Activated naive CD4-positive, alpha-beta T cell treated with anti-CD3 and anti-CD28 coated beads, Interleukin-2, amount 10 ng/mL, durations not matched to agents 7 days and 5 days (primary cell): ENCODE results near the gene HMGXB4.
"Not testable (repeated sequence)": the region's sequence is repeated elsewhere in the genome, so short reads cannot be mapped to it uniquely, and the experiment has no call there.

Experiments
- CTCF ChIA-PET: fragments of 350-600 bp; sonication (Branson Sonifier 250); formaldehyde crosslinking; loops from one replicate; lab custom pipeline; 2021; ENCODE audit warnings: antibody characterized with exemption; lab: Charles Lee
- DNase-seq: peaks from one replicate; pipeline ENCODE4 v3.0.0-alpha.2; 2020
- H3K27ac Mint-ChIP-seq: one replicate; pipeline ENCODE4 v1.8.0; 2021; ENCODE audit warnings: mild to moderate bottlenecking, moderate library complexity, mixed read lengths
- H3K27me3 Mint-ChIP-seq: one replicate; pipeline ENCODE4 v1.8.0; 2021; ENCODE audit warnings: mild to moderate bottlenecking, mixed read lengths
- H3K36me3 Mint-ChIP-seq: one replicate; pipeline ENCODE4 v1.8.0; 2021; ENCODE audit warnings: mixed read lengths
- H3K4me1 Mint-ChIP-seq: one replicate; pipeline ENCODE4 v1.8.0; 2021; ENCODE audit warnings: mixed read lengths
- H3K4me3 Mint-ChIP-seq: one replicate; pipeline ENCODE4 v1.8.0; 2021; ENCODE audit warnings: mild to moderate bottlenecking, moderate library complexity, mixed read lengths
- H3K9me3 Mint-ChIP-seq: one replicate; pipeline ENCODE4 v1.8.0; 2021; ENCODE audit warnings: mixed read lengths

The HMGXB4 gene

GRCh38 chr22:35230417-35230816, 26.9 kb upstream of the HMGXB4 start:
- peaks cover 14% of the 10 kb centered on the region for H3K4me1 Mint-ChIP-seq
- no peak overlapping the region for H3K4me3 Mint-ChIP-seq
- DNase-seq = no peak
- H3K27ac Mint-ChIP-seq = no peak overlapping the region
- H3K9me3 Mint-ChIP-seq = no peaks in the 10 kb centered on the region
- H3K27me3 Mint-ChIP-seq = peaks cover 30% of the 10 kb centered on the region
- H3K36me3 Mint-ChIP-seq = no peaks in the 10 kb centered on the region
- CTCF ChIA-PET = interaction anchor here (1.1 to 1.8 kb wide), 5 partner anchors 10 to 815 kb away, joined by 3 to 10 read pairs (median 9); no protein-coding TSS in a partner anchor

- Mint-ChIP-seq H3K4me3 (no peak overlapping the region), H3K27ac (no peak overlapping the region), H3K4me1 (peaks cover 14% of the 10 kb centered on the region), H3K27me3 (peaks cover 33% of the 10 kb centered on the region), H3K9me3 (no peaks in the 10 kb centered on the region), H3K36me3 (no peaks in the 10 kb centered on the region)
- CTCF ChIA-PET = interaction anchor here (0.6 to 1.8 kb wide), 18 partner anchors 8 to 220 kb away, joined by 3 to 10 read pairs (median 3); partner anchors contain the start of genes HMGXB4 and TOM1
- DNase-seq = no peak
Measured at GRCh38 chr22:35230839-35231584, 26.3 kb upstream of the HMGXB4 start.

- CTCF ChIA-PET = interaction anchor here (0.5 to 1.8 kb wide), 19 partner anchors 9 to 221 kb away, joined by 3 to 10 read pairs (median 3); partner anchors contain the start of genes HMGXB4 and TOM1
- H3K4me3 Mint-ChIP-seq = no peak overlapping the region
- H3K4me1 Mint-ChIP-seq = peaks cover 14% of the 10 kb centered on the region
- peak; percentile 80 for DNase-seq
- H3K27ac Mint-ChIP-seq = no peak overlapping the region
- H3K36me3 Mint-ChIP-seq = no peaks in the 10 kb centered on the region
- no peaks in the 10 kb centered on the region for H3K9me3 Mint-ChIP-seq
- H3K27me3 Mint-ChIP-seq = peaks cover 39% of the 10 kb centered on the region
Measured at GRCh38 chr22:35231585-35232084, 25.7 kb upstream of the HMGXB4 start.

GRCh38 chr22:35238749-35239148, 18.5 kb upstream of the HMGXB4 start:
- CTCF ChIA-PET, DNase-seq: not testable (repeated sequence)
- H3K36me3 Mint-ChIP-seq = peaks cover 17% of the 10 kb centered on the region

GRCh38 chr22:35244507-35244906, 12.8 kb upstream of the HMGXB4 start:
- H3K36me3 Mint-ChIP-seq, H3K4me3 Mint-ChIP-seq, DNase-seq, H3K4me1 Mint-ChIP-seq, H3K27ac Mint-ChIP-seq, H3K9me3 Mint-ChIP-seq, CTCF ChIA-PET: not testable (repeated sequence)
- peaks cover 42% of the 10 kb centered on the region for H3K27me3 Mint-ChIP-seq

More at GRCh38 chr22:35238749-35239148, 18.5 kb upstream of the HMGXB4 start:
- Mint-ChIP-seq H3K4me1 (peaks cover 10% of the 10 kb centered on the region), H3K9me3 (peaks cover 14% of the 10 kb centered on the region), H3K27me3 (peaks cover 50% of the 10 kb centered on the region)
- H3K27ac Mint-ChIP-seq, H3K4me3 Mint-ChIP-seq: not testable (repeated sequence)

- H3K9me3 Mint-ChIP-seq = no peaks in the 10 kb centered on the region
- DNase-seq = no peak
- H3K36me3 Mint-ChIP-seq = no peaks in the 10 kb centered on the region
- CTCF ChIA-PET = no interaction called here
- no peak overlapping the region for H3K27ac Mint-ChIP-seq
- no peak overlapping the region for H3K4me3 Mint-ChIP-seq
- no peaks in the 10 kb centered on the region for H3K4me1 Mint-ChIP-seq
- H3K27me3 Mint-ChIP-seq = peaks cover 18% of the 10 kb centered on the region
Measured at GRCh38 chr22:35250156-35250555, 7.1 kb upstream of the HMGXB4 start.

- Mint-ChIP-seq H3K4me3 (no peak overlapping the region), H3K27me3 (no peaks in the 10 kb centered on the region), H3K36me3 (peaks cover 4% of the 10 kb centered on the region), H3K4me1 (peaks cover 17% of the 10 kb centered on the region), H3K9me3 (no peaks in the 10 kb centered on the region), H3K27ac (no peak overlapping the region)
- CTCF ChIA-PET = no interaction called here
- no peak for DNase-seq
Measured at GRCh38 chr22:35253946-35254345, 3.3 kb upstream of the HMGXB4 start.

- CTCF ChIA-PET = interaction anchor here (0.6 to 2.6 kb wide), 3 partner anchors 12 to 25 kb away, joined by 3 to 9 read pairs (median 3); no protein-coding TSS in a partner anchor
Measured at GRCh38 chr22:35257002-35257320, 332 bp upstream of the HMGXB4 start.

GRCh38 chr22:35258191-35258988, 1.1 kb downstream of the HMGXB4 start:
- H3K36me3 Mint-ChIP-seq = peaks cover 31% of the 10 kb centered on the region
- peak overlapping the region; percentile 93 for H3K4me3 Mint-ChIP-seq
- peaks cover 31% of the 10 kb centered on the region for H3K4me1 Mint-ChIP-seq
- CTCF ChIA-PET = interaction anchor here (1.2 to 2.6 kb wide), 3 partner anchors 8 to 41 kb away, joined by 4 to 9 read pairs (median 4); partner anchors contain the start of gene TOM1
- no peak for DNase-seq
- no peaks in the 10 kb centered on the region for H3K27me3 Mint-ChIP-seq
- no peaks in the 10 kb centered on the region for H3K9me3 Mint-ChIP-seq
- peak overlapping the region; percentile 95 for H3K27ac Mint-ChIP-seq

More at GRCh38 chr22:35257002-35257320, 332 bp upstream of the HMGXB4 start:
- no peak for DNase-seq
- H3K36me3 Mint-ChIP-seq = peaks cover 17% of the 10 kb centered on the region
- peak overlapping the region; percentile 92 for H3K27ac Mint-ChIP-seq
- H3K9me3 Mint-ChIP-seq = no peaks in the 10 kb centered on the region
- no peaks in the 10 kb centered on the region for H3K27me3 Mint-ChIP-seq
- H3K4me1 Mint-ChIP-seq = peaks cover 31% of the 10 kb centered on the region
- peak overlapping the region; percentile 93 for H3K4me3 Mint-ChIP-seq

- no peak for DNase-seq
- Mint-ChIP-seq H3K27ac (no peak overlapping the region), H3K36me3 (peaks cover 62% of the 10 kb centered on the region), H3K9me3 (no peaks in the 10 kb centered on the region), H3K27me3 (no peaks in the 10 kb centered on the region), H3K4me3 (no peak overlapping the region), H3K4me1 (peaks cover 12% of the 10 kb centered on the region)
- CTCF ChIA-PET = no interaction called here
Measured at GRCh38 chr22:35264986-35265385, 7.7 kb downstream of the HMGXB4 start.

GRCh38 chr22:35266277-35266676, 9.0 kb downstream of the HMGXB4 start:
- no peaks in the 10 kb centered on the region for H3K9me3 Mint-ChIP-seq
- H3K36me3 Mint-ChIP-seq = peaks cover 61% of the 10 kb centered on the region
- no peak overlapping the region for H3K27ac Mint-ChIP-seq
- CTCF ChIA-PET = interaction anchor here (1.4 kb wide), 1 partner anchor 8 kb away, joined by 4 read pairs; no protein-coding TSS in a partner anchor
- DNase-seq = no peak
- peaks cover 6% of the 10 kb centered on the region for H3K4me1 Mint-ChIP-seq
- no peaks in the 10 kb centered on the region for H3K27me3 Mint-ChIP-seq
- no peak overlapping the region for H3K4me3 Mint-ChIP-seq

- Mint-ChIP-seq H3K4me1 (peaks cover 29% of the 10 kb centered on the region), H3K9me3 (no peaks in the 10 kb centered on the region), H3K4me3 (no peak overlapping the region), H3K27me3 (no peaks in the 10 kb centered on the region), H3K27ac (peak overlapping the region; percentile 35), H3K36me3 (peaks cover 53% of the 10 kb centered on the region)
- DNase-seq = no peak
- CTCF ChIA-PET = no interaction called here
Measured at GRCh38 chr22:35269630-35270029, 12.3 kb downstream of the HMGXB4 start.

GRCh38 chr22:35274154-35274871, 17.0 kb downstream of the HMGXB4 start:
- CTCF ChIA-PET = no interaction called here
- peaks cover 39% of the 10 kb centered on the region for H3K36me3 Mint-ChIP-seq
- no peak for DNase-seq

More at GRCh38 chr22:35274154-35274871, 17.0 kb downstream of the HMGXB4 start:
- H3K27ac Mint-ChIP-seq = peak overlapping the region; percentile 42
- H3K27me3 Mint-ChIP-seq = no peaks in the 10 kb centered on the region
- H3K9me3 Mint-ChIP-seq = no peaks in the 10 kb centered on the region
- H3K4me3 Mint-ChIP-seq = no peak overlapping the region
- H3K4me1 Mint-ChIP-seq = peaks cover 25% of the 10 kb centered on the region
